ENCODE results near the gene SPEM1. TPM values are rescaled to one million over a fixed set of nuclear protein-coding genes. Genes with fewer than 3 reads are reported as not detected.

The SPEM1 gene
- total and polyA plus RNA-seq, 2 donors (not counting 1 experiment from before 2014, with no cell fraction given), result not detected

DNA sequence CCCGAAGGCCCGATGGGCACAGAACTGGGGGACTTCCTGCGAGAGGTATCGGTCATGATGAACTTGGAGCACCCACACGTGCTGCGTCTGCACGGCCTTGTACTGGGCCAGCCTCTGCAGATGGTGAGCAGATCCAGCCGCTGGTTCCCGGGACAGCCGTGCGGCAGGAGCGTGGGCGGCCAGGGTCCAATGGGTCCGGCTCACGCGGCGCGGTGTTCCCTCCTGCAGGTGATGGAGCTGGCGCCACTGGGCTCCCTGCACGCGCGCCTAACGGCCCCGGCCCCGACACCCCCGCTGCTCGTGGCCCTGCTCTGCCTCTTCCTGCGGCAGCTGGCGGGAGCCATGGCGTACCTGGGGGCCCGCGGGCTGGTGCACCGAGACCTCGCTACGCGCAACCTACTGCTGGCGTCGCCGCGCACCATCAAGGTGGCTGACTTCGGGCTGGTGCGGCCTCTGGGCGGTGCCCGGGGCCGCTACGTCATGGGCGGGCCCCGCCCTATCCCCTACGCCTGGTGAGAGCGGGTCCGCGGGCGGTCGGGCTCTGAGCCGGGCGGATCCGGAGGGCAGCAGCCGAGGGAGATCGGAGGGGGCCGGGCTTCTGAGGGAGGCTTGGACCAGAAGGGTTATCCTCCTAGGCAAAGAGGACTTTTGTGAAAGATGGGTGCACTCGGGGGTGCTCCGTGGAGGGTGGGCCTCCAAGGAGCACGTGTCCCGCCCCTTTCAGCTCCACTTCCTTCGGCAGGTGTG lies 36.2 kb upstream of the SPEM1 start:
- DNase-seq (peak; percentile 91), ATAC-seq (ENCODE audit: low read depth) (peak; percentile 97)
- Histone ChIP-seq H3K4me2 (replicated peaks; ENCODE audit: low read depth, low read length, poor library complexity, severe bottlenecking) (peak overlapping the region; percentile 88), H3K4me3 (ENCODE audit: control extremely low read depth in 1 of 5, extremely low read depth in 1 of 5, insufficient read depth in 1 of 5, low read depth in 2 of 5, low read length in 4 of 5) (peak overlapping the region in 4 of 5 experiments; percentile 70 to 78 (median 76)), H3K9ac (ENCODE audit: low read length) (peak overlapping the region; percentile 79), H4K20me1 (ENCODE audit: control insufficient read depth, insufficient read depth, low read length, poor library complexity, severe bottlenecking) (no peaks in the 10 kb centered on the region), H3K36me3 (replicated peaks in 1 of 2; ENCODE audit: control extremely low read depth in 1 of 2, control insufficient read depth in 1 of 2, extremely low read depth in 1 of 2, insufficient read depth in 2 of 2, low read length in 1 of 2) (peaks cover 0 to 4% of the 10 kb centered on the region in 2 experiments), H3K79me2 (ENCODE audit: control insufficient read depth, insufficient read depth, low read length) (no peaks in the 10 kb centered on the region), H3K27ac (ENCODE audit: low read length in 2 of 2) (peak overlapping the region; percentile 60 to 72), H3K9me3 (ENCODE audit: control extremely low read depth in 1 of 3, control insufficient read depth in 2 of 3, insufficient read depth in 1 of 3, low read length in 2 of 3) (peaks cover 2 to 19% (median 2%) of the 10 kb centered on the region in 3 donors), H2AFZ (ENCODE audit: insufficient read depth, low read depth, low read length, poor library complexity, severe bottlenecking) (peak overlapping the region; percentile 94), H3K27me3 (replicated peaks in 1 of 4; ENCODE audit: control extremely low read depth in 1 of 4, control insufficient read depth in 3 of 4, insufficient read depth in 4 of 4, low read length in 3 of 4) (peaks cover 0 to 43% (median 14%) of the 10 kb centered on the region in 4 experiments), H3K4me1 (ENCODE audit: control insufficient read depth in 2 of 2, insufficient read depth in 2 of 2, low read length in 2 of 2) (peaks cover 19% of the 10 kb centered on the region in 2 donors)
- H3K4me1 Mint-ChIP-seq, result peaks cover 14% of the 10 kb centered on the region
- WGBS (ENCODE audit: insufficient coverage), result 13% methylated on average over 65 of the region's 65 CpGs
- TF ChIP-seq, protein P1, sequence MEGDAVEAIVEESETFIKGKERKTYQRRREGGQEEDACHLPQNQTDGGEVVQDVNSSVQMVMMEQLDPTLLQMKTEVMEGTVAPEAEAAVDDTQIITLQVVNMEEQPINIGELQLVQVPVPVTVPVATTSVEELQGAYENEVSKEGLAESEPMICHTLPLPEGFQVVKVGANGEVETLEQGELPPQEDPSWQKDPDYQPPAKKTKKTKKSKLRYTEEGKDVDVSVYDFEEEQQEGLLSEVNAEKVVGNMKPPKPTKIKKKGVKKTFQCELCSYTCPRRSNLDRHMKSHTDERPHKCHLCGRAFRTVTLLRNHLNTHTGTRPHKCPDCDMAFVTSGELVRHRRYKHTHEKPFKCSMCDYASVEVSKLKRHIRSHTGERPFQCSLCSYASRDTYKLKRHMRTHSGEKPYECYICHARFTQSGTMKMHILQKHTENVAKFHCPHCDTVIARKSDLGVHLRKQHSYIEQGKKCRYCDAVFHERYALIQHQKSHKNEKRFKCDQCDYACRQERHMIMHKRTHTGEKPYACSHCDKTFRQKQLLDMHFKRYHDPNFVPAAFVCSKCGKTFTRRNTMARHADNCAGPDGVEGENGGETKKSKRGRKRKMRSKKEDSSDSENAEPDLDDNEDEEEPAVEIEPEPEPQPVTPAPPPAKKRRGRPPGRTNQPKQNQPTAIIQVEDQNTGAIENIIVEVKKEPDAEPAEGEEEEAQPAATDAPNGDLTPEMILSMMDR (IDR thresholded peaks at IDR 0.05), result no peak
- peak overlapping the region; percentile 91 for H3K27ac Mint-ChIP-seq
- intact Hi-C loops (cut with micrococcal nuclease), result loop anchor here (1.0 kb wide), 2 partner anchors 10 to 20 kb away; partner anchors contain the start of genes PLSCR3 and TMEM256
- ChIA-PET CTCF (interaction anchor here (0.9 to 1.7 kb wide), 4 partner anchors 9 to 130 kb away, joined by 3 to 4 read pairs (median 4); no protein-coding TSS in a partner anchor), POLR2A (interaction anchor here (0.5 to 1.7 kb wide), 7 partner anchors 10 to 864 kb away, joined by 3 to 10 read pairs (median 4); partner anchors contain the start of genes CTC1, PLSCR3 and TMEM256)
- no peaks in the 10 kb centered on the region for H3K9me3 Mint-ChIP-seq (ENCODE audit: insufficient read depth)
- H3K27me3 Mint-ChIP-seq, result peaks cover 32% of the 10 kb centered on the region
- peak overlapping the region; percentile 89 for H3K4me3 Mint-ChIP-seq

Measured in B cell (primary cell).